DMS153 treated with DMSO at 0.1 percent for 48 hours (cell line): Measurements from ENCODE around the gene C3orf62.
"Not testable (repeated sequence)": the region's sequence is repeated elsewhere in the genome, so short reads cannot be mapped to it uniquely, and the experiment has no call there.

Experiments used
- DNase-seq: peaks from one replicate; lab custom pipeline; 2025; ENCODE audit not compliant: unreplicated experiment; lab: John Stamatoyannopoulos, UW

C3orf62 gene

DNA sequence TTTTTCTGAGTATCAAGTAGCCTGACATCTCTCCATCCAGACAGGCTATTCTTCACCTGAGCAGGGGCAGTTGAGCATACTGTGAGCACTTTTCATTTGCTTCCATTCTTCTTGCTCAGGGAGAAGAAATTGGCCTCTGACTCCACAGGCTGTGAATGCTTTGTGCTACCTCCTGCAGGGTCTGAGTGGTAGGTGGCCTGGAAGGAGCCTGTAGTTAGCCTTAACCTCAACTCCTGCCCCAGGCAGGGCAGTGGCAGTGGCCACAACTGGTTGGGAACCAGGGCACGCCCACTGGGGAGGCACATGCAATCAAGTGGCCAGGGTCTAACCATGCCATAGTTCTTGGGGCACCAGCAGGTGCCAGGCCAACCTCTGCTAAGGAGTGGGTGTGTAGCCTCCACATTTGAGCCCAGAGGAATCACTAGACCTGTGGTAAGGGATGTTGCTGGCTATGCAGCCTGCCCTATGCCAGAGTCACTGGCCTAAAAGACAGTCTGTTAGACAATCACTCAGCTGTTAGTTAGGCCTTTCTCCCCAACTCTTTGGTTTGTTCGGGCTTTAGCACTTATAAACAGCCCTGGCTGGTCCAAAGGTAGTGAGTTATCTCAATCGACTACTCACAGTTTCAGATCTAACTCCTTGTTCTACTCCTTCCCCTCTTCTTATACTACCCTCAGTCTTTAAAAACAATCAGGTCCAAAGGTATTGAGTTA, 7.4 kb downstream of the C3orf62 start:
- no peak for DNase-seq

DNA sequence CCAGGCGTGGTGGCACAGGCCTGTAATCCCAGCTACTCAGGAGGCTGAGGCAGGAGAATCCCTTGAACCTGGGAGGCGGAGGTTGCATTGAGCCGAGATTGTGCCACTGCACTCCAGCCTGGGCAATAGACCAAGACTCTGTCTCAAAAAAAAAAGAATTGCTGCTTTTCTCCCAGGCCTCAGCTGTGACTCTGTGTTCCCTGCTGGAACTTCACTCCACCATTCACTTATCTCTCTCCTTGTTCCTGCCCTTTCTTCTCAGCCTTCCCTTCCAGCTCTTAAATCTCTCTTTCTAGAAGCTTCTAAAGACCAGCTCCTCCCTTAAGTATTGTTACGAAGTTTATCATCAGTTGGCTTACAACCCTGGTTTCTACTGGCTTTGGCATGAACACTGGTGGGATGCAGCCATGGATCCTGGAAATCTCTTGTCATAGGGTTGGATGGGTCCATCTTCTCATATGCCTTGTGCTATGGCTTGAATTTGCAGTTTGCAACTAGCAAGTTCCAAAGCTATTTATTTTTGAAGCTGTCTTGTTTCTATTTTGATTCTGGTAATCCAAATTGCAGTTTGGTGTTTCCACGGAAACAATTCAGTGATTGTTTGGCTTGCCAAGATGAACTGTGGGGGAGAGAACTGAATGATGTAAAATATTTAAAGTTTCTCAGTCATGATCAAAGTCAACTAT, 10.5 kb downstream of the C3orf62 start:
- no peak for DNase-seq

DNA sequence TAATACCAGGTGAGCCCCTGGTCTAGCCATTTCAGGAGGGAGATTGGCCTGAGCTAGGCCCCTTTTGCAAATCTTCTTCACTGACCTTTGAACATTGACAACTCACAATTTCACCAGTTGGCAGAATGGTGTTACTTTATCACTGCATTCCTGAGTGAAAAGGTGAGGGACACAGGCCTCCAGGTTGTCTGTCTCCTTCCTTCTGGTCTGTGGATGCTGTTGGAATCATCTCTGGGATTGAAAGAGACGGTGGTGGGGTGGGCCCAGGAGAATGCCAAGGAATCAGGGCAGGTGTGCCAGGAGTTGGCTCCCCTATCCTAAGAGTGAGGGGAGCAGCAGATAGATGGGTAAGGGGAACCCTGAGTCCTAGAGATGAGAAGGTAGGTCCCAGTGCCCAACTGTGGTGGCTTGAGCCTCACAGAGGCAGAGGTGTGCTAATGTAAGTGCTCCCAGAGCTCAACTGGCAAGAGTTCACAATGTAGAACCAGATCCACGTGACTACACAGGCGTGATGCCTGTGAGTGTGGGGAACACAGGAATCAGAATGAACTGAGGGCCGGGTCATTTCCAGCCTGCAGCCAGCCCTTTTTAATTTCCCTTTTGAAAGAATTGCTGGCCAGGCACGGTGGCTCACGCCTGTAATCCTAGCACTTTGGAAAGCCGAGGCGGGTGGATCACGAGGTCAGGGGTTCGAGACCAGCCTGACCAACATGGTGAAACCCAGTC, 11.2 kb downstream of the C3orf62 start:
- no peak for DNase-seq

DNA sequence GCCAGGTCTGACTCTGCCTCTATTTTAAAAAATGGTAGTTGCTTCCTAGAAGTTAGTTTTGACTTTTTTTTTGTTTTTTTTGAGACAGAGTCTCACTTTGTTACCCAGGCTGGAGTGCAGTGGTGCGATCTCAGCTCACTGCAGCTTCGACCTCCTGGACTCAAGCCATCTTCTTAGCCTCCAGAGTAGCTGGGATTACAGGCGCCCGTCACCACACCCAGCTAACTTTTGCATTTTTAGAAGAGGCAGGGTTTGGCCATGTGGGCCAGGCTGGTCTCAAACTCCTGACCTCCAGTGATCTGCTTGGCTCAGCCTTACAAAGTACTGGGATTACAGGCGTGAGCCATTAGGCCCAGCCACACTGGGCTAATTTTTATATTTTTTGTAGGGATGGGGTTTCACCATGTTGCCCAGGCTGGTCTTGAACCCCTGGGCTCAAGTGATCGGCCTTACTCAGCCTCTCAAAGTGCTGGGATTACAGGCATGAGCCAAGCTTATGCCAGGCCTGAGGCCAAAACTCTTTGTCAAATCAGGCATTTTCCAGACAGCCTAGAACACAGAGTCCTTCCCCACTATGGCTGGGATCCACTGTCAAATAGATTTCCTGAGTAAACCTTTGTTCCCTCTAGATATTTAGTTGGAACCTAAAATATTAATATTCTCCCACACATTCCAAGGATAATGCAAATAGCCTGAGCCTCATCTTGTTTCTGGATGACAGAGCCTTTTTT, 13.7 kb downstream of the C3orf62 start:
- no peak for DNase-seq

DNA sequence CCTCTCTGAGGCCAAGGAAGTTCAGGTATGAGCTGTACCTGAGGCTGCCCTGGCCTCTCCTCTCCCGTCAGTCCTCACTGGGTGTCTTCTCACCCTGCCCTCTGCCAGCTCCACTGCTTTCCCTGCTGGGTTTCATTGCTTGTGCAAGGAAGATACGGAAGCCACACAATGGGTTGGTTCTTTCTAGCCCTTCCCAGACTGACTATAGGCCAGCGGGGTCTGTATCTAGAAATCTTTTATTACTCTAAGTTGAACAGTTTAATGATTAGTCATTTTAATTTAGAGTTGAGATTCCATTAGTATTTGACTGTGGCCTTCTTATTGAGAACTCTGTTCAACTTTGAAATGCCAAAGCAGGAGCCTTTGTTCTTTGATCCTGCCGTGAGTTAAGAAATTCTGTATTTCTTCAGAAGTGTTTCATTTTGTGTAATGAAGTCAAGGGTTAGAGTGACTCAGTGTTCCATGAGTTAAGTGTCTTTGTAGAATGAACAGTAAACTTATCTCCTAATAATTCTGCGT, 16.2 kb downstream of the C3orf62 start:
- DNase-seq, result no peak

DNA sequence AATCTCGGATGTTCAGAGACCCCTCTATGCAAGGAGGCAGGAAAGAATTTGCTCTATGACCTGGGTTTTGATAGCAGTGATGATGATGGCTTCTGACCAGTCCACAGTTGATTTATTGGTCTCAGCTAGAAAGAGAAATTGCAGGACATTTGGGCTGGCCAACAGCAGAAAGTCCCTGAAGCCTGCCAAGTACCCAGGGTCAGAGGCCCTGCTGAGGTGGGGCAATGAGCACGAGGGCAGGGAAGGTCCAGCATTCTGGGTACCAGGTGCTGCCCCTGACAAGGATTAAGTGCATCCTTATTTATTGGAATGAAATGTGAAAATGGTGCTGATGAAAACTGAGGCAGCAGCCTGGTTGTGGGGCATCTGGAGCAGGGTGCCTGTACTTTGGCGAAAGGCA, 19.8 kb downstream of the C3orf62 start:
- no peak for DNase-seq

DNA sequence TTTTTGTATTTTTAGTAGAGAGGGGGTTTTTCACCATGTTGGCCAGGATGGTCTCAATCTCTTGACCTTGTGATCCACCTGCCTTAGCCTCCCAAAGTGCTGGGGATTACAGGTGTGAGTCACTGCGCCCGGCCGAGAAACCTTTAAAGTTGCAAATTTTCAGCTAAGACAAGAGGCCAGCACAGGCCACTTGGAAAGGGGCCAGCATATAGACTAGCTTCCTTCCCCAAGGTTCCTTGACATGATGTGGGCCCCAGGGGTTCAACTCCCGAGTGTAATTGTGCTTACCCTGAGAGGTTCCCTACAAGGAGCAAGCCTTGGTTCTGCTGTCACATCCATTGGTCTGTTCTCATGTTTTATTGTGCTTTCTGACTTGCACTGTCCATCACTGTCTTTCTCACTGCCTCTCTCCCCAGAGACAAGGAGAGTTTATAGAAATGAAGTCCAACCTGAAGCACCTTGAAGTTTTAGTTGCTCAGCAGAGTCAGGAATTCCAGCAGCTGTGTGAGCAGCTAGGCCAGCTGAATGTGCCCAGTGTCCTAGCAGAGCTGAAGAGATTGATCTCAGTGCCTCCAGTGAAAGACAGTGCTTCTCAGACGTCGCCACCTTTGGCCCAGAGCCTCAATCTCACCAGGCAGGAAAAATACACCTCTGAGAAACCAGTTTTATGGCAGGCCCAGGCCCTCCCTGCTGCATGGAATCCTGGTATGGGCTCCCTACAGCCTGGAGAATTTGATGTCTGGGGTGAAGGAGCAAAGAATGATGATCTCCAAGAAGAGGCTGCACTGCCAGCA, 21.1 kb downstream of the C3orf62 start:
- DNase-seq, result no peak

DNA sequence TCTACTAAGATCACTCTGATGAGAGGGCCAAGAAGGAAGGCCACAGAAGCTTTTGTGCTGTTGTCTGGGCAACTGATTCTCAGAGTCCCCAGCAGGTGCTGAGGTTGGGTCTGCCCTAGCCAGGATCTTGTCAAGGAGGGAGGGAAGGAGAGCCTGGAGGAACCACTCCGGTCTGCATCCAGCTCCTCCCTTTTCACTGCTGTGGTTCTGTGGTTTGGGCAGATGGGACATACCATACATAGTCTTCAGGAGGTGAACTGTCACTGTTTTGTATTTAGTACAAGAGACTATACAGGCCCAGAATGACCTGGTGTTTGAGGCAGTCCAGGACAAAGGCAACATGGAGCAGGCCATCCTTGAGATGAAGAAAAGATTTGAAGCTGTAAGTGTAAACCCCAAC, 21.9 kb downstream of the C3orf62 start:
- no peak for DNase-seq

DNA sequence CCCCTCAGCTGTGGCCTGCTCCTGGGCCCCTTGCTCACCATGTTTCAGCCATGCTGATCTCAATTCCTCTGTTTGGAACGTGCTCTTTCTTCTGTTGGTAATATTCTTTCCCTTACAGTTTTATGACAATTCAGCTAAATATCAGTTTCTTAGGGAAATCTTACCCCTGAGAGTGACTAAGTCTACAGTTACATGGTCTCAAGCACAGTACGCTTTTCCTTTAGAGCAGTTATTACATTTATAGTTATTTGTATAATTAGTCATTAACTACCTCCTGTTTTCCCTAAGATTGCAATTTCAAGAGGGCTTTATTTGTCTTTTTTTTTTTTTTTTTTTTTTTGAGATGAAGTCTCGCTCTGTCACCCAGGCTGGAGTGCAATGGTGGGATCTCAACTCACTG, 23.5 kb downstream of the C3orf62 start:
- no peak for DNase-seq

DNA sequence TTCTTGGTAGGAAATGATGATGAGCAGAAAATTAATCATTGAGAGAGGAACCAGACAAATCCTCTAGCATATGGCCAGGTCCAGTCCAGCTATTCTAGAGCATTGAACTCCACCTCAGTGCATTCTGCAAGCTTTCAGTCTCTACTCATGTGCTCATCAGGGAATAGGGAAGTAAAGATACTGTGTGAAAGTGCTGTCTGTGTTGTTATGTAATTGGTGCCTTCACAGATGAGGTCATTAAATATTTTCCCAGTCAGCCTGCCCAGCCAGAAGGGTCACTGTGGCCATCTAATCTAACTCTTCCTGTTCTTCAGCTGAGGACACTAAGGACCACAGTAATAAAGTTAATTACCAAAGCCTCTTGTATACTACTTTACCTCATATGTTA, 28.2 kb downstream of the C3orf62 start:
- no peak for DNase-seq

DNA sequence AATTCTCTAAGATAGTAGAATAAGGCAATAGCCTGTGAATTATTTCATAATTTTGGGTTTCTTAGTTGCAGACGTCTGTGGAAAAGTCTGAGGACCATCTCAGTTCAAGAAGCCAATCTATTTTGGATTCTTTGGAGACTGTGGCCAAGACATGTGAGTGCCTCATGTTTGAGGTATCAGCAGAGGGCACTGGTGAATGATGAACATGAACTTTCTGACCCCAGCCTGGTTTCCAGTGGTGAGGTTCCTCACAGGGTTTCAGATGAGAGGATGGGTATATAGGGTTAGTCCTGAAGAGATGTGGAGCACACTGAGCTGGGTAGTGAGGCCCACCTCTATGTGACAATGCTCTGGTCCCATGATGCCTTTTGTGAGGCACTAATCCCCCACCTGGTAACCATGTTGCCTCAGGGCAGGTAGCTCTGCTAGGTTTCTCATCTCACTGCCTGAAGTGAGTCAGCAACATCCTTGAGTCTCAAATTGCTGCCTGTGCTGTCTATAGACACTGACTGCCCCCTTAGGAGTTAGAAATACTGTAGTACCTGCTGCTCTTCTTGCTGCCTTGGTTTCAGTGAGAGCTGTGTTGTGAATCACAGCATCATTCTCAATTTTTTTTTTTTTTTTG, 32.3 kb downstream of the C3orf62 start:
- no peak for DNase-seq

DNA sequence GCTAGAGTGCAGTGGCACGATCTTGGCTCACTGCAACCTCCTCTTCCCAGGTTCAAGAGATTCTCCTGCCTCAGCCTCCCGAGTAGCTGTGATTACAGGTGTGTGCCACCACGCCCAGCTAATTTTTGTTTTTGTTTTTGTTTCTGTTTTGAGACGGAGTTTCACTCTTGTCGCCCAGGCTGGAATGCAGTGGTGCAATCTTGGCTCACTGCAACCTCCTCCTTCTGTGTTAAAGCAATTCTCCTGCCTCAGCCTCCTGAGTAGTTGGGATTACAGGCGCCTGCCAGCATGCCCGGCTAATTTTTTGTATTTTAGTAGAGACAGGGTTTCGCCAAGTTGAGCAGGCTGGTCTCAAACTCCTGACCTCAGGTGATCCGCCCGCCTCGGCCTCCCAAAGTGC, 36.9 kb downstream of the C3orf62 start:
- DNase-seq, result not testable (repeated sequence)

DNA sequence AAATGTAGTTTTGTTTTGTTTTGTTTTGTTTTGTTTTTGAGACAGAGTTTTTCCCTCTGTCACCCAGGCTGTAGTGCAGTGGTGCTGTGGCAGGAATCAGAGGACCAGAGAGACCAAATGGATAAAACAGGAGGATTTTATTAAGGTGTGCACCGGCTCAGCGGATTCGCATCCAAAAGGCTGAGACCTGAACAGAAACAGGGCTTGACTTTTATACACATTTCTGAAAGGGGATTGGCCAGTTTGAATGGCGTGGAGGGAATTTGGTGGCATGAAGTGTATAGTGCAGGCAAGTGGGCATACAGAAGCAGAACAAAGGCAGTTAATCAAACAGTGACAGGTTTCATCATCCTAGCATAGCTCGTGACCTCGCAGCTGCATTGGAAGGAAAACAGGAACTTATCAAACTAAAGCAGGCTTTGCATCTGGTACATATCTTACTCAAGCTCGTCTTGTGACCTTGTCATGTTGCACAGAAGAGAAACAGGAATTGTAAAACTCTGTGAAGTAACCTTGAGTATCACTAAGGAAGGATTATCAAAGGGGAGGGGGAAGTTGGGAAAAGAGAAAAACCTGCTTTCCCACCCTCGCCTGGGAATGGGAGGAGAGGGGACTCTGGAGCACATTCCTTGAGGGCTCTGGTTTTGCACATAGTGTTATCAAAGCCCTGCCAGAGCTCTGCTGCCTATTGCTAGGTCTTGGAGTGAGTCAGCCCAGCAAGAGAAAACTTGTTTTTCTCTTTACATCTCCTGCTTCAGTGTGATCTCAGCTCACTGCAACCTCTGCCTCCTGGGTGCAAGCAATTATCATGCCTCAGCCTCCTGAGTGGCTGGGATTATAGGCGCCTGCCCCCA, 38.5 kb downstream of the C3orf62 start:
- no peak for DNase-seq

DNA sequence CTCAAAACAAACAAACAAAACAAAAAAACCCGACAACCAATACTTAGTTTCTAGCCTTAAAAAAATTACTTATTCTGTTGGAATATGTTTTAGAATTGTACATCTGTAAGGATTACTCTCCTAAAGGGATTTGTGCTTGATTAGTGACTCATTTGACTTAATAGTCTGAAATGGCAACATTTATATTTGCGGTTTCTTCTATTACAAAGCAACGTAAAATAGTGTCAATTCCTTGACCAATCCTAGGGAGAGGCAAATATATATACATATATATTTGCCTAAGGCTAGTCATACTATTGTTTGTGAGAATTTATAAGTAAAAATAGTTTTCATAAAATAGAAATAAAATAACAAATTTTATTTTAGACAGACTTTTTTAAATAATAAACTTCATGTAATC, 39.7 kb downstream of the C3orf62 start:
- DNase-seq, result no peak

DNA sequence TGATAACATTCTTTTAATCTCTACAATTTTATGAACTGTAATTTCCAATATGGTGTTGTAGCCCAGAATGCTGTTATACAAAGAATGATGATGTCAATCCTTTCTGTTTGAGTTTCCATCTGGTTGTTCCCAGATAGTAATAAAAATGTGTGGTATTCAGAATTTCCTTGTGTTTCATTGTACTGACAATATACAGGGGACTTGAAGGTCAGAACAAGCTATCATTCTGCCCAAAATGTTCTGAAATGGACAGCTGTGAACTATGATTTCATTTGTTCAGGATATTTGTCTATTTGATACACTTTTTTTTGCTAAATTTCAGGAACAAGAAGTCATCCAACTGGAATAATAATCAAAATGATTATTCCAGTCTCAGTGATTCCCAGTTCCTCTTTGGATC, 40.8 kb downstream of the C3orf62 start:
- DNase-seq, result no peak

DNA sequence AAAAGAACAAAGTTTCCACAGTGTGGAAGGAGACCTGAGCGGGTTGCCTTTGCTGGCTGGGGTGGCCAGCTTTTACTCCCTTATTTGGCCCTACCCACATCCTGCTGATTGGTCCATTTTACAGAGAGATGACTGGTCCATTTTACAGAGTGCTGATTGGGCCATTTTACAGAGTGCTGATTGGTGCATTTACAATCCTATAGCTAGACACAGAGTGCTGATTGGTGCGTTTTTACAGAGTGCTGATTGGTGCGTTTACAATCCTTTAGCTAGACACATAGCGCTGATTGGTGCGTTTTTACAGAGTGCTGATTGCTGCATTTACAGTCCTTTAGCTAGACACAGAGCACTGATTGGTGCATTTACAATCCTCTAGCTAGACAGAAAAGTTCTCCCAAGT, 48.2 kb downstream of the C3orf62 start:
- DNase-seq, result not testable (repeated sequence)

DNA sequence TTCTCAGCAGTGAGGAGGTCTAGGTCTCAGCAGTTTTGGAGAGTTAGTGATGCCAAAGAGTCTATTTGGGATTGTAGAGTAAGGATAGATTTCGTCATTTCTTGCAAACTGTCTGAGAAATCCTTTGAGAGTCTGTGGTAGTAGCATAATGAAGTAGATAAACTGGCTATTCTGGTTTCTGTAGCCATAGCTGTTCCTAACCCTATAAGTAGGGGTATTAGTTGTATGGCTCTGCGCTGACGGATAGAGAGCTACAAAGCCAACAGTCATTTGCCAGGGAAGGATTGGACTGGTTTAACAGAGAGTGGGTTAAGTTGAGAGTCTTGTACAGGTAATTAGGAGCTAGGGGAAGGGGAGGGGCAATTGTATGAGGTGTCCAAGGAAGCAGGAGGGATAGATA, 55.0 kb downstream of the C3orf62 start:
- DNase-seq, result no peak

DNA sequence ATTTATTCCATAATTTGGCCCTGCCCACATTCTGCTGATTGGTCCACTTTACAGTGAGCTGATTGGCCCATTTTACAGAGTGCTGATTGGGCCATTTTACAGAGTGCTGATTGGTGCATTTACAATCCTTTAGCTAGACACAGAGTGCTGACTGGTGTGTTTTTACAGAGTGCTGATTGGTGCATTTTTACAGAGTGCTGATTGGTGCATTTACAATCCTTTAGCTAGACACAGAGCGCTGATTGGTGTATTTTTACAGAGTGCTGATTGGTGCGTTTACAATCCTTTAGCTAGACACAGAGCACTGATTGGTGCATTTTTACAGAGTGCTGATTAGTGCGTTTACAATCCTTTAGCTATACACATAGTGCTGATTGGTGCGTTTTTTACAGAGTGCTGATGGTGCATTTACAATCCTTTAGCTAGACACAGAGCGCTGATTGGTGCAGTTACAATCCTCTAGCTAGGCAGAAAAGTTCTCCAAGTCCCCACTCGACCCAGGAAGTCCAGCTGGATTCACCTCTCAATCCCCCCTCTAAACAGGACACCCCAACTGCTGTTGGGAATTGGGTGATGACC, 56.0 kb downstream of the C3orf62 start:
- not testable (repeated sequence) for DNase-seq

DNA sequence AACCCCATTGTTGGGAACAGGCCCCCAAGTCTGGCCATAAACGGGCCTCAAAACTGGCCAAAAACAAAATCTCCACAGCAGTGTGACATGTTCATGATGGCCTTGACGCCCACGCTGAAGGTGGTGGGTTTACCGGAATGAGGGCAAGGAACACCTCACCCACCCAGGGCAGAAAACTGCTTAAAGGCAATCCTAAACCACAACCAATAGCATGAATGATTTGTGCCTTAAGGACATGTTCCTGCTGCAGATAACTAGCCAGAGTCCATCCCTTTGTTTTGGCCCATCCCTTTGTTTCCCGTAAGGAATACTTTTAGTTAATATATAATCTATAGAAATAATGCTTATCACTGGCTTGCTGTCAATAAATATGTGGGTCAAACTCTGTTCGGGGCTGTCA, 57.9 kb downstream of the C3orf62 start:
- DNase-seq, result no peak
